WI38 (cell line): ENCODE data around the gene ABT1.
"Not testable (repeated sequence)": the region's sequence is repeated elsewhere in the genome, so short reads cannot be mapped to it uniquely, and the experiment has no call there.

Source experiments
- H3K4me3 ChIP-seq: 2 replicates; pipeline ENCODE4 v1.5.1; 2011; ENCODE audit warnings: low read depth, mild to moderate bottlenecking, control low read depth, low read length
- CTCF ChIP-seq: IDR thresholded peaks from 2 replicates; pipeline ENCODE4 v1.5.1; 2012; ENCODE audit warnings: low read depth, mild to moderate bottlenecking, control low read depth, low read length

ABT1 gene

GRCh38 chr6:26596579-26597388 is at the start of gene ABT1:
Gene ABT1, plus strand, starts transcription at chr6:26596953. Its CDS starts 30 bp downstream, at chr6:26596983.
- no peak for TF ChIP-seq CTCF
- peak within 1 kb of the TSS; percentile 81 for H3K4me3 ChIP-seq

GRCh38 chr6:26547363-26547762 is 49.4 kb upstream of the ABT1 start:
- not testable (repeated sequence) for H3K4me3 ChIP-seq

GRCh38 chr6:26550250-26550993 is 46.3 kb upstream of the ABT1 start:
- no peak for TF ChIP-seq CTCF
- H3K4me3 ChIP-seq, result peak overlapping the region; percentile 52

- TF ChIP-seq CTCF, result no peak
- no peak overlapping the region for H3K4me3 ChIP-seq
Observed at GRCh38 chr6:26552205-26552604, 44.5 kb upstream of the ABT1 start.

GRCh38 chr6:26552640-26553188 is 44.0 kb upstream of the ABT1 start:
- H3K4me3 ChIP-seq, result peak overlapping the region; percentile 70
- TF ChIP-seq CTCF, result no peak

- no peak for TF ChIP-seq CTCF
- H3K4me3 ChIP-seq, result peak overlapping the region; percentile 70
Observed at GRCh38 chr6:26553264-26553634, 43.5 kb upstream of the ABT1 start.

GRCh38 chr6:26553635-26554446 is 42.9 kb upstream of the ABT1 start:
- no peak for TF ChIP-seq CTCF
- H3K4me3 ChIP-seq, result peak overlapping the region; percentile 70
